DND-41 (cell line): ENCODE measurements around the gene RNF43.
A peak's percentile ranks its signal among the peaks of the same experiment; 100 is the strongest.

Source experiments
- ATAC-seq: fragments of 200-7000 bp; cut with Tn5 transposase; 3 replicates; pipeline ENCODE4 v1.9.1; 2021; ENCODE audit warnings: low read depth; ENCODE audit not compliant: insufficient read depth
- DNase-seq: peaks from one replicate; pipeline ENCODE4 v3.0.0-alpha.2; 2020
- H2AFZ ChIP-seq: 2 replicates; pipeline ENCODE4 v1.6.0; 2012; ENCODE audit warnings: low read depth, low read length
- H3K27ac ChIP-seq: 2 replicates; pipeline ENCODE4 v1.5.1; 2012; ENCODE audit warnings: low read length, inconsistent platforms
- H3K27me3 ChIP-seq: fragments of 200-600 bp; sonication (generic); 2 replicates; pipeline ENCODE4 v1.6.0; 2012; ENCODE audit warnings: low read length, mild to moderate bottlenecking, inconsistent platforms; ENCODE audit not compliant: insufficient read depth, poor library complexity
- H3K36me3 ChIP-seq: 2 replicates; pipeline ENCODE4 v1.5.1; 2012; ENCODE audit warnings: low read length, inconsistent platforms; ENCODE audit not compliant: insufficient read depth
- H3K4me1 ChIP-seq: 2 replicates; pipeline ENCODE4 v1.5.1; 2012; ENCODE audit warnings: mild to moderate bottlenecking, low read length; ENCODE audit not compliant: insufficient read depth
- H3K4me2 ChIP-seq: 2 replicates; pipeline ENCODE4 v1.6.0; 2012; ENCODE audit warnings: mild to moderate bottlenecking, moderate library complexity, low read length, inconsistent platforms; ENCODE audit not compliant: insufficient read depth
- H3K4me3 ChIP-seq, 2 experiments: fragments of 200-600 bp in 1 of 2; shearing (Covaris generic) in 1 of 2; 2 replicates each; pipeline ENCODE4 v1.5.1; 2012 to 2016; ENCODE audit warnings: inconsistent platforms in 2 of 2, low read length in 2 of 2, mild to moderate bottlenecking in 2 of 2, low read depth in 1 of 2, moderate library complexity in 1 of 2
- H3K79me2 ChIP-seq: 2 replicates; pipeline ENCODE4 v1.6.0; 2012; ENCODE audit warnings: low read length, inconsistent platforms; ENCODE audit not compliant: insufficient read depth
- H3K9ac ChIP-seq: 2 replicates; pipeline ENCODE4 v1.6.0; 2012; ENCODE audit warnings: low read depth, mild to moderate bottlenecking, inconsistent platforms, low read length, moderate library complexity
- H3K9me3 ChIP-seq: 2 replicates; pipeline ENCODE4 v1.5.1; 2012; ENCODE audit warnings: low read length, moderate library complexity, mild to moderate bottlenecking, inconsistent platforms; ENCODE audit not compliant: insufficient read depth, severe bottlenecking
- H4K20me1 ChIP-seq: 2 replicates; pipeline ENCODE4 v1.6.0; 2012; ENCODE audit warnings: low read length; ENCODE audit not compliant: insufficient read depth
- EZH2 ChIP-seq: IDR thresholded peaks from 3 replicates; pipeline ENCODE4 v1.6.1; 2012; ENCODE audit warnings: borderline replicate concordance, low read depth, mild to moderate bottlenecking, moderate library complexity, low read length, inconsistent platforms; ENCODE audit not compliant: severe bottlenecking
- TF ChIP-seq, protein P1 (sequence below): IDR thresholded peaks from 2 replicates; pipeline ENCODE4 v1.5.1; 2012; ENCODE audit warnings: borderline replicate concordance, low read length, moderate library complexity, mild to moderate bottlenecking; ENCODE audit not compliant: poor library complexity, severe bottlenecking; ENCODE audit errors: extremely low read depth

The RNF43 gene

DNA sequence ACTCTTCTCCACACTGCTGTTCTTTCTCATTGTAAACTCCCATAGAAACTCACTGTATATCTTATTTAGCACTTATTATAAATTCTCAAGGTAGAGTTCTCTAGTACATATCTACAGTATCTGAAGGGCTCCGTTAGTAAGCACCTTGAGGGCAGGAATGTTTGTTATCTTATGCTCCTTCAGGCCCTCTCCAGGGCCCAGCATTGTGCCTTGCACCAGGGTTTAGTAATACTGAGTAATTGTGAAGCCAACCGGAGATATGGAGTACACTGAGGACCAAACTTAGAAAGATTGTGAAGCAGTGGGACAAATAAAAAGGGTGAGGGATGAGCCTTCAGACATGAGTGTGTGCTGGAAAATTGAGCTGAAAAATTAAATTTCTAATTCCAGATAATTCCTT lies 26.4 kb downstream of the RNF43 start:
- H3K27me3 ChIP-seq, result peaks cover 16% of the 10 kb centered on the region
- H3K79me2 ChIP-seq, result no peaks in the 10 kb centered on the region
- ATAC-seq (no peak), DNase-seq (no peak)
- no peaks in the 10 kb centered on the region for H4K20me1 ChIP-seq
- TF ChIP-seq EZH2, result no peak
- TF ChIP-seq, protein P1, sequence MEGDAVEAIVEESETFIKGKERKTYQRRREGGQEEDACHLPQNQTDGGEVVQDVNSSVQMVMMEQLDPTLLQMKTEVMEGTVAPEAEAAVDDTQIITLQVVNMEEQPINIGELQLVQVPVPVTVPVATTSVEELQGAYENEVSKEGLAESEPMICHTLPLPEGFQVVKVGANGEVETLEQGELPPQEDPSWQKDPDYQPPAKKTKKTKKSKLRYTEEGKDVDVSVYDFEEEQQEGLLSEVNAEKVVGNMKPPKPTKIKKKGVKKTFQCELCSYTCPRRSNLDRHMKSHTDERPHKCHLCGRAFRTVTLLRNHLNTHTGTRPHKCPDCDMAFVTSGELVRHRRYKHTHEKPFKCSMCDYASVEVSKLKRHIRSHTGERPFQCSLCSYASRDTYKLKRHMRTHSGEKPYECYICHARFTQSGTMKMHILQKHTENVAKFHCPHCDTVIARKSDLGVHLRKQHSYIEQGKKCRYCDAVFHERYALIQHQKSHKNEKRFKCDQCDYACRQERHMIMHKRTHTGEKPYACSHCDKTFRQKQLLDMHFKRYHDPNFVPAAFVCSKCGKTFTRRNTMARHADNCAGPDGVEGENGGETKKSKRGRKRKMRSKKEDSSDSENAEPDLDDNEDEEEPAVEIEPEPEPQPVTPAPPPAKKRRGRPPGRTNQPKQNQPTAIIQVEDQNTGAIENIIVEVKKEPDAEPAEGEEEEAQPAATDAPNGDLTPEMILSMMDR, result no peak
- no peak overlapping the region for H3K9ac ChIP-seq
- H3K27ac ChIP-seq, result no peak overlapping the region
- H3K4me2 ChIP-seq, result no peak overlapping the region
- no peak overlapping the region for H3K4me3 ChIP-seq
- no peaks in the 10 kb centered on the region for H3K9me3 ChIP-seq
- peaks cover 6% of the 10 kb centered on the region for H3K4me1 ChIP-seq
- H2AFZ ChIP-seq, result no peak overlapping the region
- H3K36me3 ChIP-seq, result no peaks in the 10 kb centered on the region

DNA sequence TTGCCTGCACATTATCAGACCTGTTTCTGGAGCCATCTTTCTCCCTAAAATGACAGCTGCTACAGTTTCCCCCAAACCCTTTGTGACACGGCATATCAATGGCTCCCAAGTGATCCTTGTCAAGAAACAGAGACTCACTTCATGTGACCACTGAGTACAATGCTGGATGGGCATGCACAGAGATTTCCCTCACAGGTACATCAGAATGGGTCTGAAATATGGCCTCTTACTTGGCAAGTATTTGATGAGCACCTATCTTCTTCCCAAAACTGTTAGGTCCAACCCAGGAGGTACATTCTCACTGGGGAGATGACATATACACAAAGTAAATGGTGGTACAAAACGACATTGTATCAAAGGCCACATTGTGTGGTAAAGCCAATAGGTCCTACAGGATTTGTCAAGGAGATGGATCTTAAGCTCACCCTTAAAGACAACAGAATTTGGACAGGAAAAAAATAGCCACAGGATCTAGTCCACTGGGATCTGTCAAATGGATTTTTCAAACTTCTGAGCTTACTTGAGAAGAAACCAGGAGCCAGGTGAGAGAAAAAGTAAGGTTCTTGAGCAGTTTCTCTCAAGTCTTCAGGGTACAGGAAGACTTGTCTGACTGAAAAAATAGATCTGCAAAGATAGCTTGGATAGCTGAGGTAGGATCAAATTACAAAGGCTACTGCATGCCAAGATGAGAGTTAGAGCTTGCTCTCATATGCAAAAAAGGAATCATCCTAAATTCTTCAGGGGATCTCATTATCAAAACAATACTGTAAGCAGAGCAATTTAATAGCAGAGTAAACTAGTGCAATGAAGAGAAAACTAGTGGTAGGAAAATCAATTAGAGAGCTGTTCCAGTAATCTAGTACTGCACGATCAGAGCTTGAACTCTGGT lies 28.8 kb downstream of the RNF43 start:
- Histone ChIP-seq H2AFZ (no peak overlapping the region), H3K79me2 (no peaks in the 10 kb centered on the region), H3K27me3 (peaks cover 9% of the 10 kb centered on the region), H3K27ac (no peak overlapping the region), H3K36me3 (no peaks in the 10 kb centered on the region), H3K4me2 (no peak overlapping the region), H3K9me3 (no peaks in the 10 kb centered on the region), H3K9ac (no peak overlapping the region), H3K4me3 (no peak overlapping the region), H4K20me1 (no peaks in the 10 kb centered on the region), H3K4me1 (peaks cover 6% of the 10 kb centered on the region)
- ATAC-seq (no peak), DNase-seq (no peak)
- TF ChIP-seq EZH2, result no peak
- TF ChIP-seq, protein P1, result no peak

DNA sequence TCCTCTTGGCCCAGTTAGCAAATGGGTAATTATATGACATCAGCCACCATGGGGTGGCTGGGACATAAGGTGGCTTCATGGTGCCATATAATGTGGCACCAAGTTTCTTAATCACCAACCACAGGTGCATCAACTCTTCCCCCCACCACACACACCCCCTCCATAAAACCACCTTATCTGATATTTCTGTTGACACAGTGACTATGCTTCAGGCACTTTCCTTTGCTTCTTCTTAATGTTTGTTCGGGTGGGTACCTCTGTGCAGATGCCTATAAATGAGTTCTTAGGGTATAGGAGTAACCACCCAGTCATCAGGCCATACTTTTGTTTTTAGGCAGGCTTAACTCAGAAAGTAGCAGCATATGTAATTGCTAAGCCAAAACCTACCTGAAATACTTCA lies 29.5 kb downstream of the RNF43 start:
- H4K20me1 ChIP-seq, result no peaks in the 10 kb centered on the region
- ATAC-seq (peak; percentile 37; the same call in 1 of the 3 replicates), DNase-seq (no peak)
- H3K27me3 ChIP-seq, result peaks cover 9% of the 10 kb centered on the region
- H3K79me2 ChIP-seq, result no peaks in the 10 kb centered on the region
- no peak for TF ChIP-seq EZH2
- TF ChIP-seq, protein P1, result no peak
- H3K4me1 ChIP-seq, result peaks cover 6% of the 10 kb centered on the region
- no peak overlapping the region for H3K9ac ChIP-seq
- H3K36me3 ChIP-seq, result no peaks in the 10 kb centered on the region
- H3K27ac ChIP-seq, result no peak overlapping the region
- no peaks in the 10 kb centered on the region for H3K9me3 ChIP-seq
- no peak overlapping the region for H3K4me3 ChIP-seq
- no peak overlapping the region for H3K4me2 ChIP-seq
- no peak overlapping the region for H2AFZ ChIP-seq
